OCI-LY1 (cell line): ENCODE measurements around the gene KRT23.

Experiments
- EZH2 ChIP-seq: fragments of 200-600 bp; sonication (generic), shearing (Covaris generic); IDR thresholded peaks from 2 replicates; pipeline ENCODE4 v1.8.0; 2017; ENCODE audit warnings: borderline replicate concordance, mixed run types, mild to moderate bottlenecking, antibody characterized with exemption, low read length, moderate library complexity, mixed read lengths
- TF ChIP-seq, protein P1 (sequence below): fragments of 200-600 bp; sonication (generic), shearing (Covaris generic); IDR thresholded peaks from 2 replicates; pipeline ENCODE4 v1.5.1; 2017; ENCODE audit warnings: mild to moderate bottlenecking, antibody characterized with exemption, low read length, moderate library complexity, mixed read lengths

DNA sequence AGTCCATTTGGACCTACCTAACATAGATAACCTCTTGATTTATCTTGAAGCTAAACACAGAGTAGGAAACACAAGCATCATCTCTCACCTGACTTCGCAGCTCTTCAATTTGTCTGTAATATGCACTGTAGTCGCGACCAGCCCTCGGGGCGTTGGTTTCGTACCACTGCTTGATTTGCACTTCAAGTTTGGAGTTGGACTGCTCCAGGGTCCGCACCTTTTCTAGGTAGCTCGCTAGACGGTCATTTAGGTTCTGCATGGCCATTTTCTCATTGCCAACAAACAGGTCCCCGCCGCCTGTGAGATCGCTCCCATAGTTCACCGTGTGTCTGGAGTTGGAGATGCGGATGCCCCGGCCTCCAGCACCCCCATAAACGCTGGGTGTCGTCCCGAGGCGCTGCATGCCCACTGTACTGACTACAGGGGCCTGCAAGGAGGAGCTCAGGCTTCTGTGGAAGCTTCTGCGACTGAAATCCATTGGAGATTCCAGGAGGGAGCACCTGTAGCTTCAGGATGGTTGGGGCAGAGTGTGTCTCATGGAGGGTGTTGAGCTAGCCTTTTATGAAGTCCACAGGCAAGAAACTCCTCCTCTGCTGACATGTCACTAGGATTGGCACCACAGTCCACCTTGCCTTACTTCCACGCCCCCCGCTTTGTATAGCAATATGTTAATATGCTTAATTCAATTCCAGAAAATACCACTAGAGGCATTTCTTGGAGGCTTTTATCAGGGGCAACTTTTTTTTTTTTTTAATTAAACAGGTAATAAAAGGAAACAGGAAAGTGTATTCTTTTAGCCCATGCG is 52.5 kb downstream of the KRT23 start, which contains the start of gene KRT20:
- TF ChIP-seq, protein P1, sequence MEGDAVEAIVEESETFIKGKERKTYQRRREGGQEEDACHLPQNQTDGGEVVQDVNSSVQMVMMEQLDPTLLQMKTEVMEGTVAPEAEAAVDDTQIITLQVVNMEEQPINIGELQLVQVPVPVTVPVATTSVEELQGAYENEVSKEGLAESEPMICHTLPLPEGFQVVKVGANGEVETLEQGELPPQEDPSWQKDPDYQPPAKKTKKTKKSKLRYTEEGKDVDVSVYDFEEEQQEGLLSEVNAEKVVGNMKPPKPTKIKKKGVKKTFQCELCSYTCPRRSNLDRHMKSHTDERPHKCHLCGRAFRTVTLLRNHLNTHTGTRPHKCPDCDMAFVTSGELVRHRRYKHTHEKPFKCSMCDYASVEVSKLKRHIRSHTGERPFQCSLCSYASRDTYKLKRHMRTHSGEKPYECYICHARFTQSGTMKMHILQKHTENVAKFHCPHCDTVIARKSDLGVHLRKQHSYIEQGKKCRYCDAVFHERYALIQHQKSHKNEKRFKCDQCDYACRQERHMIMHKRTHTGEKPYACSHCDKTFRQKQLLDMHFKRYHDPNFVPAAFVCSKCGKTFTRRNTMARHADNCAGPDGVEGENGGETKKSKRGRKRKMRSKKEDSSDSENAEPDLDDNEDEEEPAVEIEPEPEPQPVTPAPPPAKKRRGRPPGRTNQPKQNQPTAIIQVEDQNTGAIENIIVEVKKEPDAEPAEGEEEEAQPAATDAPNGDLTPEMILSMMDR = peak; percentile 19; the same call in 1 of the 2 replicates
- TF ChIP-seq EZH2 = no peak
